GM19372 (cell line): ENCODE measurements around the gene ADAMTS16.

Experiments
- ATAC-seq: cut with Tn5 transposase; IDR thresholded peaks from one replicate; pipeline ENCODE4 v1.9.1; 2021; ENCODE audit warnings: mild to moderate bottlenecking, low read depth, moderate library complexity; ENCODE audit not compliant: unreplicated experiment

The ADAMTS16 gene

GRCh38 chr5:5179597-5179996, 39.5 kb downstream of the ADAMTS16 start:
- ATAC-seq, result no peak

- ATAC-seq, result no peak
These were observed 41.7 kb downstream of the ADAMTS16 start for GRCh38 chr5:5181650-5182324.

- no peak for ATAC-seq
These were observed 42.5 kb downstream of the ADAMTS16 start for GRCh38 chr5:5182508-5183188.

- ATAC-seq, result no peak
These were observed 43.1 kb downstream of the ADAMTS16 start for GRCh38 chr5:5183189-5183699.

- ATAC-seq, result no peak
These were observed 43.8 kb downstream of the ADAMTS16 start for GRCh38 chr5:5183933-5184332.

GRCh38 chr5:5188376-5189050, 48.4 kb downstream of the ADAMTS16 start:
- no peak for ATAC-seq

GRCh38 chr5:5189051-5189430, 48.9 kb downstream of the ADAMTS16 start:
- no peak for ATAC-seq

- ATAC-seq, result no peak
These were observed 51.8 kb downstream of the ADAMTS16 start for GRCh38 chr5:5191906-5192305.

GRCh38 chr5:5192681-5193080, 52.6 kb downstream of the ADAMTS16 start:
- no peak for ATAC-seq

- no peak for ATAC-seq
These were observed 55.2 kb downstream of the ADAMTS16 start for GRCh38 chr5:5195128-5195918.

GRCh38 chr5:5198135-5198534, 58.0 kb downstream of the ADAMTS16 start:
- ATAC-seq, result no peak

- no peak for ATAC-seq
These were observed 58.7 kb downstream of the ADAMTS16 start for GRCh38 chr5:5198815-5199214.

GRCh38 chr5:5199495-5199894, 59.4 kb downstream of the ADAMTS16 start:
- no peak for ATAC-seq

- ATAC-seq, result no peak
These were observed 60.0 kb downstream of the ADAMTS16 start for GRCh38 chr5:5200133-5200532.

- no peak for ATAC-seq
These were observed 62.2 kb downstream of the ADAMTS16 start for GRCh38 chr5:5202321-5202720.

- no peak for ATAC-seq
These were observed 63.3 kb downstream of the ADAMTS16 start for GRCh38 chr5:5203451-5203850.

GRCh38 chr5:5207828-5208227, 67.7 kb downstream of the ADAMTS16 start:
- ATAC-seq, result no peak

GRCh38 chr5:5209089-5209488, 69.0 kb downstream of the ADAMTS16 start:
- no peak for ATAC-seq

- ATAC-seq, result no peak
These were observed 69.6 kb downstream of the ADAMTS16 start for GRCh38 chr5:5209510-5210286.

GRCh38 chr5:5217371-5217770, 77.2 kb downstream of the ADAMTS16 start:
- ATAC-seq, result no peak
